ENCODE results near the gene CLN6.
"Not testable (repeated sequence)": the region's sequence is repeated elsewhere in the genome, so short reads cannot be mapped to it uniquely, and the experiment has no call there.

Gene CLN6

DNA sequence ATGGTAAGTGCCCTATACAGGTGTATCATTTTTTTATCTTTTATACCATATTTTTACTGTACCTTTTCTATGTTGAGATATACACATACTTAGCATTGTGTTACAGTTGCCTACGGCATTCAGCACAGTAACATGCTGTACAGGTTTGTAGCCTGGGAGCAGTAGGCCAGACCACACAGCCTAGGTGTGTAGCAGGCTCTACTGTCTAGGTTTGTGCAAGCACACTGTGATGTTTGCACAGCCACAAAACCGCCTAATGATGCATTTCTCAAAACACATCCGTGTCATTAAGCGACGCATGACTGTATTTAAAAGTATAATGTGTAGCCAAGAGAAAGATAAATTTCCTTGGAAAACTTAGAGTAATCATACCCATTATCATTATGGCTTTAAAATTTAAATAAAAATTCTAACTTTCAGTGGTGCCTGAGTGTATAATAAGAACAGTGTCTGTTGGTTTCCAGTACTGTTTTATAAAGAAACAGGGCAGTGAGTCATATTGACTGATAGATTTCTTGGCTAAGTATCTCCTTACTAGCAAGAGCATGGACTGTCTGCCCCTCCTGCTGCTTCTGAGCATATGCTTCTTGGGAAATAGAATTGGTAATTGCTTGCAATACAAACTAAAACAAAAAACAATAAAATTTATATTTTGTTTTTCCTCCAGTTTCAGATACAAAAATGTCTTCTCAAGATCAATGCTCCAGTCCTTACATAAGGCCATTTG, 42.7 kb downstream of the CLN6 start:
- DNase-seq = no peak

GRCh38 chr15:68184616-68185480, 44.7 kb downstream of the CLN6 start:
- no peak for DNase-seq

- no peak for DNase-seq
These were observed 45.8 kb downstream of the CLN6 start for GRCh38 chr15:68183616-68184315.

- DNase-seq = no peak
These were observed 51.8 kb downstream of the CLN6 start for GRCh38 chr15:68177742-68178141.

DNA sequence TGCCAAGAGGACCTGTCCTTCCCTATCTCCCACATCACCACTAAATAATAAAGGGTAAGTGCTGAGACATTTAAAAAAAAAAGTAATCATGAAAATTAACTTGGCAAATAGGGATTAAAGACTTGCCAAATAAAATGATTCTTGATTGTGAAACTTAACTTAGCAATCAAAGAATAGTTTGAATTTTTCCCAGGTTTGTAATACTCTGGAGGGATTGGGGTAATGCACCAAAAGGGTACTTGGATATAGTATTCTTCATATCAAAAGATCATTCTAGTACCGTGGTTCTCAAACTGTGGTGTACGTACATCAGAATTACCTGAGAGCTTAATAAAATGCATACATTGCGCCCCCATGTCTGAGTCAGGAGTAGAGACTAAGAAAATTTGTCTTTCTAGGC, 52.9 kb downstream of the CLN6 start:
- DNase-seq = no peak

DNA sequence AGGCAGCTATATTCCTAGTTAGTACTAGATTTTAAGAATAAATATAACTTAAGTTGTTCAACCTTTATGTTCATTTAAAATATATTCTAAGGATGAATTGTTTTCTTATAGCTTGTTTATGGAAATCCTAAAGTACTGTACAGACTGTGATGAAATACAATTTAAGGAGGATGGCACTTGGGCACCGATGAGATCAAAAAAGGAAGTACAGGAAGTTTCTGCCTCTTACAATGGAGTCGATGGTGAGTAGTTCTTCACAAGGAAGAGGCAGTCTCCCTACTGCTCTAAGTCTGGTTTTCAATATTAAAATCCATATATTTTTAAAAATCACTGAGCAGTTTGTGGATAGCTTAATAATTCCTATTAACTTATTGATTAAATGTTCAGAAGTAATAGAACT, 54.0 kb downstream of the CLN6 start:
- DNase-seq = no peak

- no peak for DNase-seq
These were observed 56.4 kb downstream of the CLN6 start for GRCh38 chr15:68173119-68173518.

- DNase-seq = not testable (repeated sequence)
These were observed 57.5 kb downstream of the CLN6 start for GRCh38 chr15:68172037-68172436.

DNA sequence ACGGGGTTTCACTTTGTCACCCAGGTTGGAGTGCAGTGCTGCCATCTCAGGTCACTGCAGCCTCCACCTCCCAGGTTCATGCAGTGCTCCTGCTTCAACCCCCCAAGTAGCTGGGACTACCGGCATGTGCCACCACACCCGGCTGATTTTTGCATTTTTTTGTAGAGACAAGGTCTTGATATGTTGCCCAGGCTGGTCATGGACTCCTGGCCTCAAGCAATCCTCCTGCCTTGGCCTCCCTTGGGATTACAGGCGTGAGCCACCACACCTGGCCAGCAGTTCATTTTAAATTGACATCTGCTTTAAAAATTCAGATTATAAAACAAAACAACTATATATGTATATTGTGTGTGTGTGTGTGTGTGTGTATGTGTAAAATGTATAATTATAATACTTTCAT, 62.7 kb downstream of the CLN6 start:
- no peak for DNase-seq

- DNase-seq = no peak
These were observed 66.3 kb downstream of the CLN6 start for GRCh38 chr15:68163191-68163590.

DNA sequence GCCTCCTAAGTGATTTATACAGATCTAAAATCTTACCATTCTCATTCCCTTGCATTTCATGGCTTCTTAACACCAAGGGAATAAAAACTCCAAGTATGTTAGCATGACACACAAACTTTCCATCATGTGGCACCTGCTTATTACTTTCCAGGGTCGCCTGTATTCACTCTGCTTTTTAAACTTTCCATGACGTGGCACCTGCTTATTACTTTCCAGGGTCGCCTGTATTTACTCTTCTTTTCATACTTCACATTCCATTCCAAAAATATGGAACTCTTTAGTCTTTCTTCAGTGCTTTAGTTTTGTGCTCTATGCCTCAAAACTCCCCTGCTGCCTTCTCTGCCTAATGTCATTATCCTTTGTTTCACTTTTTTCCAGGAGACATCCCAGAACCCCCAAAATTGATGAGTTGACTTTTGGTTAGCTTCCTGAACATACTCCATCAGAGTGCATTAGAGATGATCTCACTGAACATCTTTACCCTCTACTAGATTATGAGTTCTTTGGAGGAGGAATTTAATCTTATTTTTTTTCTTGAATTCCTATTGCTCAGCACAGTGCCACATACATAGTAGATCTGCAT, 71.4 kb downstream of the CLN6 start:
- no peak for DNase-seq

DNA sequence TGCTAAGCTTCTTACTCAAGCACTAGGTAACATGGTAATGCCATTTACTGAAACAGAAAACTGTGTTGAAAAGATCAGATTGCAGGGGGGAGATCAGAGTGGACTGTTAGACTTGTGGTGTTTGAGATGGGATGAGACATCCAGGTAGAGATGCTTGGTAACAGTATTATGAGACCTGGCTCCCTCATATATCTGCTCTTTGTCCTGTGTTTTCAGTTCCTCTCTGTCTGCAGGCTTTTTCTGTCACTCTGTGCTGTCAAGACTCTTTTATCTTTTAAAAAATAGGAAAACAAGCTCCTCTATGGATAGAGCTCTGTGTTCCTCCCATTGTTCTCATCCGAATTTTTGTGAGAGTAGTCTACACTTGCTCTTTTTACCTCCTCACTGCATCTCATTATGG, 72.5 kb downstream of the CLN6 start:
- DNase-seq = no peak
